ENCODE data around the gene FAM53A.
"Not testable (repeated sequence)": the region's sequence is repeated elsewhere in the genome, so short reads cannot be mapped to it uniquely, and the experiment has no call there.

The FAM53A gene

GRCh38 chr4:1690698-1691097 is 6.6 kb upstream of the FAM53A start:
- no peak for FAIRE-seq
- no peak for DNase-seq (ENCODE audit: insufficient read length, low spot score)

- FAIRE-seq: no peak
- DNase-seq (ENCODE audit: insufficient read length, low spot score): no peak
These were observed 2.4 kb upstream of the FAM53A start for GRCh38 chr4:1686440-1687036.

GRCh38 chr4:1685235-1686150 is 1.4 kb upstream of the FAM53A start:
- DNase-seq (ENCODE audit: insufficient read length, low spot score) (no peak), FAIRE-seq (no peak)

DNA sequence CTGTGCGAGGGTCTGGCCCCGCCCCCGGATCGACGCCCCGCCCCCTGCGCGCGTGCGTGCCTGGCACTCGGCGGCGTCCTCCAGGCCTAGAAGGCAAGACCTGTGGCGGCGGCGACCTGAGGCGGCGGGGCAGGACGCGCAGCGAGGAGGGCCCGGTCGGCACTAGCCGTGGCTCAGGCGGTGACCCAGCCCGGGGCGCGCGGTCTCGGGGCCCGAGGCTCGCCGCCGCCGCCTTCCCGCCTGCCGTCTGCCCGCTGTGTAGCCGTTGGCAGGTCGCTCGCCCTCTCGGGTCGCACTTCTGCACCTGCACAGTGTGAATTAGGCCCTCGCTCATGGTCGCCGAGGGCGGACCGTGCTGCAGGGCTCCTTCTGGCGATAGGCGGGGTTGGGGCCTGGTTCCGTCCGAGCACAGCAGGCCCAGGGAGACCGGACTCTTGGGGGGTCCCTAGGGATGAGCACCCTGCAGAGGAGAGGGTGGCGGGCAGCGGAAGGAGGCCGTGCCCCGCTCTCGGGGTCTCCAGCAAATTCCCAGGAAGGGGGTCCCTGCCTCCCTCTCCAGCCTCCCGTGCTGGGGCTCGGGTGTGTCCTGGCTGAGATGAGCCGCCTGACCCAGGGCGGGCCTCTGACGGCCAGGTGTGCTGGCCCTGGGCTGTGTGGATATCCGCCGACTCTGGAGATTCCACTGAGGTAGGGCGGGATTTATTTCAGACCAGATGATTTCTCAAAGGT is 557 bp upstream of the FAM53A start:
- DNase-seq (ENCODE audit: insufficient read length, low spot score) (no peak), FAIRE-seq (no peak)

DNA sequence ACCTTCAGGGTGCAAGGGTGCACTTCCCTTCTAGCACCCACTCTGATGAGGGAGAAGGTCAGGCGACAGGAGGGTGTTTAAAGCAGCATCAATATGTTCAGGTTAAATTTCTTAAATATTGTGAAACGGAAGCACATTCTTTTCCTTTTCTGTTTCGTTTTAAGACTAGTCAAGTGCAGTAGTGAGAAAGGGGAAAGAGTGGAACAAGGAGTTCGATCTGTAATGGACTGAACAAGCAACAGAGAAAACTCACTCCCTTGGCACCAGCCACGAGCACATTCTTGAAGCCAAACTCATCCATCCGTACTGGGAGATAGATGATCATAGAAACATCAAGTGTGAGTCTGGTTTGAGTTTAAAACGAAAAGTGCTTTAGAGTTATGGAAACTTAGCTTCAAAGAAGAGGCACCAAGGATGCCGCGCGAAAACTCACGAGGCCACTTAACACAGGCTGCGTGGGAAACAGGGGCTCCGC is 815 bp downstream of the FAM53A start:
- DNase-seq (ENCODE audit: insufficient read length, low spot score) (peak; percentile 54), FAIRE-seq (peak; percentile 72)

DNA sequence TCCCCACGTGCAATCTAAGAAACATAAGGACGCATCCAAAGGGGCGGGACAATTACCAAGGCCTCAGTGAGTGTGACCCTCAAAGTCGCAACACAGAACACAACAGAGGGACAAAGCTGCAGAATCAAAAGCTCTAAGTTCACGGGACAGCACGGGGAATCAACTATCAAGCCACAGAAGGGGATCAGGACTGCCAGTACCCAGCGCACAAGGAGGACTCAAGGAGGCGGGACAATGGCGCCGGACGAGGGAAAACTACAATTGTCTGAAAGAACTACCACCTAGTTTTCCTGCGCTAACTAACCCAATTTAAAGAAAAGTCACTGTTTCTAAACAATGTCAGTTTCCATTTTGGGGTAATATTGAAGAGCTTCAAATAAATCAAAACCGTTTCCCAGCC is 1.3 kb downstream of the FAM53A start:
- DNase-seq (ENCODE audit: insufficient read length, low spot score): no peak
- no peak for FAIRE-seq

DNA sequence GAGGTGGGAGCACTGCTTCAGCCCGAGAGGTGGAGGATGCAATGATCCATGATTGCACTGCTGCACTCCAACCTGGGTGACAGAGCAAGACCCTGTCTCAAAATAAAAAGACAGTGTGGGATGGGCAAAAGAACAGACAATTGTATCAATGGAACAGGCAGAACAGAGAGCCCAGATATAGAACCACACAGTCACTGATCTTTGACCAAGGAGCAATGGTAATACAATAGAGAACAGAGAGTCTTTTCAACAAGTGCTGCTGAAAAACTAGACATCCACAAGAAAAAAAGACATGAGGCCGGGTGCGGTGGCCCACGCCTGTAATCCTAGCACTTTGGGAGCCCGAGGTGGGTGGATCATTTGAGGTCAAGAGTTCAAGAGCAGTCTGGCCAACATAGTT is 5.9 kb downstream of the FAM53A start:
- FAIRE-seq (no peak), DNase-seq (ENCODE audit: insufficient read length, low spot score) (no peak)

GRCh38 chr4:1676605-1677525 is 7.2 kb downstream of the FAM53A start:
- DNase-seq (ENCODE audit: insufficient read length, low spot score): no peak
- no peak for FAIRE-seq

- DNase-seq (ENCODE audit: insufficient read length, low spot score) (no peak), FAIRE-seq (no peak)
These were observed 8.3 kb downstream of the FAM53A start for GRCh38 chr4:1675802-1676137.

- no peak for DNase-seq (ENCODE audit: insufficient read length, low spot score)
These were observed 8.8 kb downstream of the FAM53A start for GRCh38 chr4:1675136-1675801.

GRCh38 chr4:1674682-1675081 is 9.4 kb downstream of the FAM53A start:
- no peak for FAIRE-seq
- no peak for DNase-seq (ENCODE audit: insufficient read length, low spot score)

More at GRCh38 chr4:1675136-1675801, 8.8 kb downstream of the FAM53A start:
- FAIRE-seq: no peak

- FAIRE-seq (no peak), DNase-seq (ENCODE audit: insufficient read length, low spot score) (no peak)
These were observed 10.4 kb downstream of the FAM53A start for GRCh38 chr4:1673671-1674070.

- FAIRE-seq: not testable (repeated sequence)
These were observed 13.1 kb downstream of the FAM53A start for GRCh38 chr4:1671011-1671410.

GRCh38 chr4:1670279-1670678 is 13.8 kb downstream of the FAM53A start:
- FAIRE-seq: no peak

More at GRCh38 chr4:1671011-1671410, 13.1 kb downstream of the FAM53A start:
- not testable (repeated sequence) for DNase-seq (ENCODE audit: insufficient read length, low spot score)

DNA sequence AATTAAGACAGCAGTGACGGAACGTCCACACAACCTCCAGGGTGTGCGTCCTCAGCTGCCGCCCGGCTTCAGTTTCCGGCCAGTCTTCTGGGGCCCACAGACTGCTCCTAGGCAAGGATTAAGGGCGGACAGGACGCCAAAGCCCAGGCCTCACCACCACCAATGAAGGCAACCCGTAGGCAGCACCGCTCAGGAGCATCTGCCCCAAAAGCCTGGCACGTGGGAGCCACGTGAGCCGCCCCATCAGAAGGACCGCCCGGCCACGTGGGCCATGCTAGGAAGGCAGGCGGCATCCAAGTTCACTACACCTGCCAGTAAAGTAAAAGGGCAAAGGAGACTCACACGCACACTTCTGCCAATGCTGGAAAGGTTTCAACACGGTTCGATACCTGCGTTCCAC is 14.3 kb downstream of the FAM53A start:
- DNase-seq (ENCODE audit: insufficient read length, low spot score) (no peak), FAIRE-seq (no peak)

More at GRCh38 chr4:1670279-1670678, 13.8 kb downstream of the FAM53A start:
- DNase-seq (ENCODE audit: insufficient read length, low spot score): no peak

GRCh38 chr4:1669270-1669669 is 14.8 kb downstream of the FAM53A start:
- no peak for FAIRE-seq

GRCh38 chr4:1668488-1668840 is 15.6 kb downstream of the FAM53A start:
- DNase-seq (ENCODE audit: insufficient read length, low spot score): no peak
- FAIRE-seq: no peak

More at GRCh38 chr4:1669270-1669669, 14.8 kb downstream of the FAM53A start:
- DNase-seq (ENCODE audit: insufficient read length, low spot score): no peak

- no peak for FAIRE-seq
- DNase-seq (ENCODE audit: insufficient read length, low spot score): no peak
These were observed 16.8 kb downstream of the FAM53A start for GRCh38 chr4:1667273-1667672.

DNA sequence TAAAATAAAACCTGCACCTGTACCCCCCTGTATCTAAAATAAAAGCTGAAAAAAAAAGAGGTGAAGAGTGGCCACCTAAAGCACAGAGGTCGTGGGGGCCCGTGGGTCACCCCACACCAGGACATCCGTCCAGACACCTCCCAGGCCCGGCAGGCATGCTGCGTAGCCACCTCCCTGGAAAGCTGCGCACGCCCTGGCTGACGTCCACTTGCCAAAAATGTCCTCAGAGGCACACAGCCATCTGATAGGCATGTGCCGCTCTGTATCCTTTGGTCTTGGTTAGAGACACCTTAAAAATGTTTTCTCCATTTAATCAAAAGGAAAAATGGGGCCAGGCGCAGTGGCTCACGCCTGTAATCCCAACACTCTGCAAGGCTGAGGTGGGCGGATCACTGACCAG is 17.7 kb downstream of the FAM53A start:
- DNase-seq (ENCODE audit: insufficient read length, low spot score) (no peak), FAIRE-seq (no peak)

GRCh38 chr4:1664141-1664540 is 20.0 kb downstream of the FAM53A start:
- DNase-seq (ENCODE audit: insufficient read length, low spot score) (no peak), FAIRE-seq (no peak)
